ENCODE results near the gene MICAL1. TPM values are rescaled to one million over a fixed set of nuclear protein-coding genes. Genes with fewer than 3 reads are reported as not detected.

Gene MICAL1
- total RNA-seq, 4 donors from 2014 or later: 17.9 to 29.5 (median 27.3) TPM

- DNase-seq (ENCODE audit: low spot score in 2 of 2): no peak
- no peak for TF ChIP-seq POLR2A (IDR thresholded peaks at IDR 0.05)
- 92 to 94% methylated on average over 3 of the region's 3 CpGs for WGBS, 2 donors
- intact Hi-C loops (cut with DNase I; ENCODE audit: low total_unique reads): no loop called here
- no peak overlapping the region for H3K4me3 ChIP-seq (ENCODE audit: low read depth, poor library complexity, severe bottlenecking)
Observed at GRCh38 chr6:109460161-109460829, 4.7 kb upstream of the MICAL1 start.

DNA sequence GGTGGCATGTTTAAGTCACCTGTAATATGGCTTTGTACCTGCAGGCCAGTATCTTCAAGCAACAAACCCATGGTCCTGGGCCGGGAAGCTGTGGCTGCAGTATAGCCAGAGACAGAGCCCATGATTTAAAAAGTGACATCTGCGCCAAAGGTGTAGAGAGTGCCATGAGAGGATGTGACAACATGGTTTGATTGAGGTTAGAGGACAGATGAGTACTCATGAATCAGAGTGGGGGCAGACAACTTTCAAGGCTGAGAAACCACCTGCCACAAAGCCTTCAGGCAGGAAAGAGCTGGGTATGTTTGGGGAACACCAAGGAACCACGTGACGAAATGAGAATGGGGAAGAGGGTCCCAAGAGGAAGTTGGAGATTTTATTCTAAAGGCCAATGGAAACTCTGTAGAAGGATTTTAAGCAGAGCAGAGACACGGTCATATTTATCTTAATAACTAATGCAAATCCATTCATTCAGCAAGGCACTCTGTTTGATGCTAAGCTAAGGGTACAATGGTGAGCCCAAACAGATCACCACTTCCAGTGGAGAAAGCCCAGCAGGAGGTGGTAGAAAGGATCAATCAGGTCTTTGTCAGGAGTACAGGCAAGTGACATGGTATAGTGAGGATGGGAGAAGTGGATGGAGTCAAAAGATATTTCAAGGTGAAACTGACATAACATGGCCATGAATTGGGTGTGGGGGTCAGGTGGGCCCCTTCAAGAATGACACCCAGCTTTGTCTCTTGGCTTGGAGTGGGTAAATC, 3.4 kb upstream of the MICAL1 start:
- intact Hi-C loops (cut with DNase I; ENCODE audit: low total_unique reads): no loop called here
- no peak overlapping the region for H3K4me3 ChIP-seq (ENCODE audit: low read depth, poor library complexity, severe bottlenecking)
- 78 to 82% methylated on average over 5 of the region's 5 CpGs for WGBS, 2 donors
- DNase-seq (ENCODE audit: low spot score in 2 of 2): no peak
- TF ChIP-seq POLR2A (IDR thresholded peaks at IDR 0.05): no peak
- TF ChIP-seq, protein P1, sequence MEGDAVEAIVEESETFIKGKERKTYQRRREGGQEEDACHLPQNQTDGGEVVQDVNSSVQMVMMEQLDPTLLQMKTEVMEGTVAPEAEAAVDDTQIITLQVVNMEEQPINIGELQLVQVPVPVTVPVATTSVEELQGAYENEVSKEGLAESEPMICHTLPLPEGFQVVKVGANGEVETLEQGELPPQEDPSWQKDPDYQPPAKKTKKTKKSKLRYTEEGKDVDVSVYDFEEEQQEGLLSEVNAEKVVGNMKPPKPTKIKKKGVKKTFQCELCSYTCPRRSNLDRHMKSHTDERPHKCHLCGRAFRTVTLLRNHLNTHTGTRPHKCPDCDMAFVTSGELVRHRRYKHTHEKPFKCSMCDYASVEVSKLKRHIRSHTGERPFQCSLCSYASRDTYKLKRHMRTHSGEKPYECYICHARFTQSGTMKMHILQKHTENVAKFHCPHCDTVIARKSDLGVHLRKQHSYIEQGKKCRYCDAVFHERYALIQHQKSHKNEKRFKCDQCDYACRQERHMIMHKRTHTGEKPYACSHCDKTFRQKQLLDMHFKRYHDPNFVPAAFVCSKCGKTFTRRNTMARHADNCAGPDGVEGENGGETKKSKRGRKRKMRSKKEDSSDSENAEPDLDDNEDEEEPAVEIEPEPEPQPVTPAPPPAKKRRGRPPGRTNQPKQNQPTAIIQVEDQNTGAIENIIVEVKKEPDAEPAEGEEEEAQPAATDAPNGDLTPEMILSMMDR (IDR thresholded peaks at IDR 0.05): no peak

- no peak overlapping the region for H3K4me3 ChIP-seq (ENCODE audit: low read depth, poor library complexity, severe bottlenecking)
- no peak for DNase-seq (ENCODE audit: low spot score in 2 of 2)
- WGBS, 2 donors: 56 to 60% methylated on average over 6 of the region's 6 CpGs
Observed at GRCh38 chr6:109457562-109457996, 2.0 kb upstream of the MICAL1 start.

GRCh38 chr6:109456710-109457561, 1.4 kb upstream of the MICAL1 start:
- TF ChIP-seq, protein P1 (IDR thresholded peaks at IDR 0.05): no peak
- TF ChIP-seq POLR2A (IDR thresholded peaks at IDR 0.05): no peak
- peak; percentile 77 to 95 for DNase-seq (ENCODE audit: low spot score in 2 of 2)
- WGBS, 2 donors: 26 to 27% methylated on average over 16 of the region's 16 CpGs
- intact Hi-C loops (cut with DNase I; ENCODE audit: low total_unique reads): no loop called here
- no peak overlapping the region for H3K4me3 ChIP-seq (ENCODE audit: low read depth, poor library complexity, severe bottlenecking)

More at GRCh38 chr6:109457562-109457996, 2.0 kb upstream of the MICAL1 start:
- TF ChIP-seq, protein P1 (IDR thresholded peaks at IDR 0.05): no peak
- no peak for TF ChIP-seq POLR2A (IDR thresholded peaks at IDR 0.05)
- intact Hi-C loops (cut with DNase I; ENCODE audit: low total_unique reads): no loop called here

DNA sequence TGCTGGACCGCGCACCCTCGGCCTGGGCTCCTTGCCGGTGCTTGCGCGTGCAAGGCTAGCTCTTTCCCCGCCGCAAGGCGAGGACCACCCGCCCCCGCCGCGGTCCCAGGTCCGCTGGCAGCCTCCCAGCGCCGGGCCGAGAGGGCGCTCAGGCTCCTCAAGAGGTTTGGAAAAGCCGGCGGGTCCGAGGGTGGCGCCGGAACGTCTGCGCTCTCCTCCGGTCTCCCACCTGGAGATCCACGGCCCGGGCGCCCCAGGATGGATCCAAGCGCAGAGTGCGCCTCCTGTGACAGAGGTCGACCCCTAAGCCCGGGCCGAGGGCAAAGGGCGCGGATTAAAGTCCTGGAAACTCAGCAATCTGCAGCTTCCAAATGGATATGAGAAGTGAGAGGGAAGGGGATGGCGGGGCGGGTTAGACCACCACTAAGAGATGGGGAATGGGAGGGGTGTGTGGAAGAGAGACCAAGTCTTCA, 575 bp upstream of the MICAL1 start:
- peak in 1 of 2 donors; percentile 90 for DNase-seq (ENCODE audit: low spot score in 2 of 2)
- peak overlapping the region; percentile 46 for H3K4me3 ChIP-seq (ENCODE audit: low read depth, poor library complexity, severe bottlenecking)
- no peak for TF ChIP-seq POLR2A (IDR thresholded peaks at IDR 0.05)
- TF ChIP-seq, protein P1 (IDR thresholded peaks at IDR 0.05): no peak
- intact Hi-C loops (cut with DNase I; ENCODE audit: low total_unique reads): no loop called here
- 12 to 14% methylated on average over 17 to 33 of the region's 38 CpGs for WGBS, 2 donors
